ENCODE results near the gene USP47.

The USP47 gene

DNA sequence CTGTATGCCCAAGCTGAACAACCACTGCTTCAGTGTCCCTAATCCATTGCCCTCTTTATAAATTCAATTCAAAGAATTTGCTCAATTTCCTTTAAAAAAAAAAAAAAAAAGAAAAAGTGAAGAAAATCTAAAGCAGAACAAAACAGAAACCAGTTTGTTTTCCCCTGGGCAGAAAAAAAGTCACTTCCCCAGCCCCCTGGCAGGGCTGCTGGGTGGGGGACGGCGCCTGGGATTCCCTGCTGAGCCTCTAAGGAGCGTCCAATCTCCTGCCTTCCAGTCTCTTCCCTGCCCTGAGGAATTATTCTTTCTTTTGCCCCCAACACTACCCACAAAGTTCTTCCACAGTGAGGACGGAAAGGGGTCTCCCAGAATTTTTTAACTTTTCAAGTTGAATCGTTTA, 142.8 kb downstream of the USP47 start:
- Mint-ChIP-seq H3K27me3 (ENCODE audit: low read depth) (peaks cover 4% of the 10 kb centered on the region), H3K36me3 (ENCODE audit: low read depth) (no peaks in the 10 kb centered on the region), H3K4me3 (no peak overlapping the region), H3K9me3 (no peaks in the 10 kb centered on the region), H3K4me1 (peaks cover 24% of the 10 kb centered on the region), H3K27ac (no peak overlapping the region)
- TF ChIP-seq, protein P1, sequence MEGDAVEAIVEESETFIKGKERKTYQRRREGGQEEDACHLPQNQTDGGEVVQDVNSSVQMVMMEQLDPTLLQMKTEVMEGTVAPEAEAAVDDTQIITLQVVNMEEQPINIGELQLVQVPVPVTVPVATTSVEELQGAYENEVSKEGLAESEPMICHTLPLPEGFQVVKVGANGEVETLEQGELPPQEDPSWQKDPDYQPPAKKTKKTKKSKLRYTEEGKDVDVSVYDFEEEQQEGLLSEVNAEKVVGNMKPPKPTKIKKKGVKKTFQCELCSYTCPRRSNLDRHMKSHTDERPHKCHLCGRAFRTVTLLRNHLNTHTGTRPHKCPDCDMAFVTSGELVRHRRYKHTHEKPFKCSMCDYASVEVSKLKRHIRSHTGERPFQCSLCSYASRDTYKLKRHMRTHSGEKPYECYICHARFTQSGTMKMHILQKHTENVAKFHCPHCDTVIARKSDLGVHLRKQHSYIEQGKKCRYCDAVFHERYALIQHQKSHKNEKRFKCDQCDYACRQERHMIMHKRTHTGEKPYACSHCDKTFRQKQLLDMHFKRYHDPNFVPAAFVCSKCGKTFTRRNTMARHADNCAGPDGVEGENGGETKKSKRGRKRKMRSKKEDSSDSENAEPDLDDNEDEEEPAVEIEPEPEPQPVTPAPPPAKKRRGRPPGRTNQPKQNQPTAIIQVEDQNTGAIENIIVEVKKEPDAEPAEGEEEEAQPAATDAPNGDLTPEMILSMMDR (IDR thresholded peaks at IDR 0.05; ENCODE audit: unreplicated experiment in 3 of 3), result no peak

GRCh38 chr11:11985016-11985715, 143.4 kb downstream of the USP47 start:
- peaks cover 18% of the 10 kb centered on the region for H3K4me1 Mint-ChIP-seq
- H3K27ac Mint-ChIP-seq, result no peak overlapping the region

GRCh38 chr11:11985954-11986949, 144.5 kb downstream of the USP47 start:
- Mint-ChIP-seq H3K27ac (no peak overlapping the region), H3K27me3 (ENCODE audit: low read depth) (peaks cover 4% of the 10 kb centered on the region), H3K36me3 (ENCODE audit: low read depth) (peaks cover 5% of the 10 kb centered on the region), H3K9me3 (no peaks in the 10 kb centered on the region), H3K4me3 (no peak overlapping the region), H3K4me1 (peaks cover 15% of the 10 kb centered on the region)
- TF ChIP-seq, protein P1 (IDR thresholded peaks at IDR 0.05; ENCODE audit: unreplicated experiment in 3 of 3), result no peak

More at GRCh38 chr11:11985016-11985715, 143.4 kb downstream of the USP47 start:
- Mint-ChIP-seq H3K36me3 (ENCODE audit: low read depth) (no peaks in the 10 kb centered on the region), H3K9me3 (no peaks in the 10 kb centered on the region), H3K27me3 (ENCODE audit: low read depth) (peaks cover 4% of the 10 kb centered on the region), H3K4me3 (no peak overlapping the region)
- TF ChIP-seq, protein P1 (IDR thresholded peaks at IDR 0.05; ENCODE audit: unreplicated experiment in 3 of 3), result no peak

DNA sequence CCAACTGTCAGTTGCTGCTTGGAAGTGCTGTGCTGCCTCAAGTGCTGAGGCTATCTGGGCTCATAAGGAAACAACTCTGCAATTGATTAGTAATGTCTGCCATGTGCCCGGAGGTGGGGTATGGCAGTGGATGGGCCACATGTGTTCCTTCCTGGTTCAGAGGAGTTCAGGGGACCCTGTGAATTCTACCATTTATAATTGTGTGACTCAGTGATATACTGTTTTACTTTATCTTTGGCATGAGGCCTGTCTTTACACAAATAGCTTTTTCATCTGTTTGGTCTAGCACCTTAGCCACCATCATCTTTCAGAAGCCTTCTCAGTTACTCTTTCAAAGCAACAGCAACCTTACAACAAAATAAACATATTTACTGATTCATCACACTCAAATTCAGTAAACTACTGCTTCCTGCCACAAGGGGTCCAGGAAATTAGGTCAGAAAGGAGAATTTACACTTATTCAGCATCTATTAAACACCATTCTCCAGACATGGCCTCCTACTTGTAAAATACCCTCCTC, 145.8 kb downstream of the USP47 start:
- TF ChIP-seq, protein P1 (IDR thresholded peaks at IDR 0.05; ENCODE audit: unreplicated experiment in 3 of 3), result peak in 2 of 3 experiments; percentile 23 to 33
- H3K36me3 Mint-ChIP-seq (ENCODE audit: low read depth), result peaks cover 11% of the 10 kb centered on the region
- H3K27me3 Mint-ChIP-seq (ENCODE audit: low read depth), result peaks cover under 1% of the 10 kb centered on the region
- peak overlapping the region in 1 of 3 experiments; percentile 31 for H3K27ac Mint-ChIP-seq
- no peaks in the 10 kb centered on the region for H3K9me3 Mint-ChIP-seq
- H3K4me1 Mint-ChIP-seq, result peaks cover 6% of the 10 kb centered on the region
- H3K4me3 Mint-ChIP-seq, result no peak overlapping the region

GRCh38 chr11:11988099-11988651, 146.4 kb downstream of the USP47 start:
- Mint-ChIP-seq H3K27me3 (ENCODE audit: low read depth) (no peaks in the 10 kb centered on the region), H3K36me3 (ENCODE audit: low read depth) (peaks cover 11% of the 10 kb centered on the region), H3K9me3 (no peaks in the 10 kb centered on the region), H3K4me1 (peaks cover 6% of the 10 kb centered on the region), H3K27ac (peak overlapping the region in 1 of 3 experiments; percentile 31), H3K4me3 (no peak overlapping the region)
- TF ChIP-seq, protein P1 (IDR thresholded peaks at IDR 0.05; ENCODE audit: unreplicated experiment in 3 of 3), result no peak
